Mononuclear cell (primary cell): ENCODE data around the gene IL18R1. TPM values are rescaled to one million over a fixed set of nuclear protein-coding genes. Genes with fewer than 3 reads are reported as not detected.
A peak's percentile ranks its signal among the peaks of the same experiment; 100 is the strongest.
"Not testable (repeated sequence)": the region's sequence is repeated elsewhere in the genome, so short reads cannot be mapped to it uniquely, and the experiment has no call there.

ENCODE experiments used
- H3K27me3 ChIP-seq: 2 replicates; pipeline ENCODE4 v1.6.0; 2011; ENCODE audit warnings: low read length, control low read depth; ENCODE audit not compliant: insufficient read depth
- H3K4me1 ChIP-seq: 2 replicates; pipeline ENCODE4 v1.5.1; 2011; ENCODE audit warnings: mild to moderate bottlenecking, low read length, control low read depth; ENCODE audit not compliant: insufficient read depth
- H3K4me3 ChIP-seq: 2 replicates; pipeline ENCODE4 v1.5.1; 2011; ENCODE audit warnings: mild to moderate bottlenecking, low read length, moderate library complexity
- H3K9me3 ChIP-seq: 2 replicates; pipeline ENCODE4 v1.5.1; 2011; ENCODE audit warnings: low read depth, mild to moderate bottlenecking, control low read depth, low read length
- total RNA-seq: library from RNA; depleted of rRNA; stranded (reverse); fragments of >200 nt; gene quantifications from one replicate; pipeline ENCODE4 v1.2.3, GENCODE V29; 2012

Gene IL18R1
- 6.5 TPM for total RNA-seq

- Histone ChIP-seq H3K9me3 (no peaks in the 10 kb centered on the region), H3K4me3 (peak within 1 kb of the TSS; percentile 67), H3K4me1 (peaks cover 28% of the 10 kb centered on the region), H3K27me3 (no peaks in the 10 kb centered on the region)
These were observed at the start of gene IL18R1 for GRCh38 chr2:102355526-102356380. Gene IL18R1 (plus strand): TSS chr2:102355796. CDS start chr2:102362661, 6,865 bp downstream.

DNA sequence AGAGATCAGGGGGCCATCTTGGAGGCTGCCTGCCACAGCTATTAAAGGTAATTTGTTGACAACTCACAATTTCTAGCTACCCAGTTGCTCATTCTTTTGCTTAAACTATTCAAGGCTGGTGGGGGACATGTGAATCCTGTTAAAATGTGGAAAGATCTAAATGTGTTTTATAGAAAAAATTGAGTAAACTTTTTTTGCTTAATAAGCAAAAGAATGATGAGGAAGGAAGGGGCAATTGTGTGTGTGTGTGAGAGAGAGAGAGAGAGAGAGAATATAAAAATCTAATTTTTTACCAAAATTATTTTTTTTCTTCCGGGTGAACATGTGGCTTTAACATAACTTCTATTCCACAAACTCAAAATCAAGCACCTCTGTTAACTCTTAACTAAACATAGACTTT lies 49.5 kb upstream of the IL18R1 start:
- H3K27me3 ChIP-seq: peaks cover 60% of the 10 kb centered on the region
- no peaks in the 10 kb centered on the region for H3K9me3 ChIP-seq
- no peak overlapping the region for H3K4me3 ChIP-seq
- H3K4me1 ChIP-seq: peaks cover 10% of the 10 kb centered on the region

GRCh38 chr2:102310964-102311640 lies 44.5 kb upstream of the IL18R1 start, which contains the start of gene IL1RL1:
Gene IL1RL1 (plus strand): TSS chr2:102311563. CDS start chr2:102338265, 26,702 bp downstream.
- Histone ChIP-seq H3K9me3 (no peaks in the 10 kb centered on the region), H3K27me3 (peaks cover 18% of the 10 kb centered on the region), H3K4me1 (peaks cover 5% of the 10 kb centered on the region), H3K4me3 (no peak within 1 kb of the TSS)

DNA sequence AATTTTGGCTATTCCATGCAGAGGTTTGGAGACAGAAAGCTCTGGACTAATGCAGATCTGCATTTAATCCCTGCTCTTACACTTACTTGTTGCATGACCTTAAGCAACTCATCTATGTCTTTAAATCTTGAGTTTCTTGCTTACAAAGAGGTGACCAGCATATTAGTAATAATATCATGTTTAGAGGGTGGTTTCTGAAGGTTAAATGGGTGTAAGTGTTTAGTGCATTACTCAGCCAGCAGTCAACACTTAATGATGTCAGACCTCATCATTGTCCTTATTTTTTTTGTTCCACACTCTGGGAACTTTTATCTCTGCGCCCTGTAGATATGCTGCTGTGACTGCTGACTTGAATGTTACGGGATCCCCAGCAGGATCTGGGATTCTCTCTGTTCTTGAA lies 42.6 kb upstream of the IL18R1 start:
- Histone ChIP-seq H3K4me1 (peaks cover 11% of the 10 kb centered on the region), H3K4me3 (no peak overlapping the region), H3K9me3 (no peaks in the 10 kb centered on the region), H3K27me3 (peaks cover 12% of the 10 kb centered on the region)

DNA sequence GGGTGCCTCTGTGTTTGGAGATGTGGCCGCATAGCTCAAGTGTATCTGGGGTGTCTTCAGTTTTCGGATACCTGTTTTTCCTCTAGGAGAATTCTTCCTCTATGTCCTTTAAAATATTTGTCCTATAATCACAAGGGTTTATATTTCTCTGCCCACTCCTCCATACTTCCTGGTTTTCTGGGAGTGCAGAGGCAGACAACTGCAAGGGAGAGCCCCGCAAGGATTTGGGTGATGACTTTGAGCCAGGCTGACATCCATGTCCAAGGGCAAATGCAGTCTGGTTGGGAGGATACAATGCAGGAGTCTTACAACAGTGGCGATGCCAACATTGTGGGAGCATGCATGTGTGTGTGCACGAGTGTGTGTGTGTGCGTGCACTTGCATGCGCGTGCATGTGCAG lies 42.1 kb upstream of the IL18R1 start:
- H3K27me3 ChIP-seq: peaks cover 10% of the 10 kb centered on the region
- peaks cover 12% of the 10 kb centered on the region for H3K4me1 ChIP-seq
- no peaks in the 10 kb centered on the region for H3K9me3 ChIP-seq
- no peak overlapping the region for H3K4me3 ChIP-seq

- peaks cover 12% of the 10 kb centered on the region for H3K4me1 ChIP-seq
- H3K27me3 ChIP-seq: peaks cover 10% of the 10 kb centered on the region
- H3K9me3 ChIP-seq: no peaks in the 10 kb centered on the region
- no peak overlapping the region for H3K4me3 ChIP-seq
These were observed 41.6 kb upstream of the IL18R1 start for GRCh38 chr2:102313950-102314349.

DNA sequence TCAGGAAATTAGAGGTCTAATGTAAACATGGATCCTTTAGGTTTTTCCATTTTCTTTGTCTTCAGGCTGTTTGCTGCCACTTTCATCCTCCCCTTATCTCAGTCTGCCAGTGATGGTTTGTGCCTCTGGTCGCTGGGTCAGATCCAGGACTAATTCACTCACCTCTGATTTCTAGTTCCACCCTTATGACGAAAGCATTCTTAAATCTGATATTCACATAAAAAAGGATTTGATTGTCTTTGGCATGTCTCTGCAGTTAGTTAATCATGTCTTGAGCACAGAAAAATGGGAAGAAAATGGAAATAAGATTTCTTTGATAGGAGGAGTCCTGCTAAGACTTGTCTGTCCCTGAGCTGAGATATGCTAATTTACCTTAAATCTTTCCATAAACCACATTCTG lies 39.7 kb upstream of the IL18R1 start:
- Histone ChIP-seq H3K9me3 (no peaks in the 10 kb centered on the region), H3K4me1 (peaks cover 8% of the 10 kb centered on the region), H3K4me3 (no peak overlapping the region), H3K27me3 (peaks cover 6% of the 10 kb centered on the region)

- Histone ChIP-seq H3K4me3 (no peak overlapping the region), H3K27me3 (peaks cover 3% of the 10 kb centered on the region), H3K4me1 (peaks cover 7% of the 10 kb centered on the region), H3K9me3 (no peaks in the 10 kb centered on the region)
These were observed 37.9 kb upstream of the IL18R1 start for GRCh38 chr2:102317715-102318114.

DNA sequence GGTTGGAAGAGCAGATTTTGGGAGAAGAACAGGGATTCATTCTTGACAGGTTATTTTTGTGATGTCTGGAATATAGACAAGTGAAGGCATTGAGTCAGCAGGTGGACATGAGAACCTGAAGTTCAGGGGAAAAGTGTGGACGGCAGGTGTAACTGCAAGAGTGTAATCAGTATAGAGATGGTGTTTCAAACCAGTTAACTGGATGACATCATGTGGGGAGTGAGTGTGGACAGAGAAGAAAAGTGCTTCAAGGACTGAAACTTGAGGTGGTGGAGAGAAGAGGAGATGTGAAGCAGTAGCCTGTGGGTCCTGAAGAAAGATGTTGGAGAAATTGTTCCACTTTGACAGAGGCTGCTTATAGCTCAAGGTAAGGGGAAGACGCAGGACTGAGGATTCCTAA lies 37.2 kb upstream of the IL18R1 start:
- Histone ChIP-seq H3K4me1 (peaks cover 7% of the 10 kb centered on the region), H3K9me3 (no peaks in the 10 kb centered on the region), H3K4me3 (no peak overlapping the region)

DNA sequence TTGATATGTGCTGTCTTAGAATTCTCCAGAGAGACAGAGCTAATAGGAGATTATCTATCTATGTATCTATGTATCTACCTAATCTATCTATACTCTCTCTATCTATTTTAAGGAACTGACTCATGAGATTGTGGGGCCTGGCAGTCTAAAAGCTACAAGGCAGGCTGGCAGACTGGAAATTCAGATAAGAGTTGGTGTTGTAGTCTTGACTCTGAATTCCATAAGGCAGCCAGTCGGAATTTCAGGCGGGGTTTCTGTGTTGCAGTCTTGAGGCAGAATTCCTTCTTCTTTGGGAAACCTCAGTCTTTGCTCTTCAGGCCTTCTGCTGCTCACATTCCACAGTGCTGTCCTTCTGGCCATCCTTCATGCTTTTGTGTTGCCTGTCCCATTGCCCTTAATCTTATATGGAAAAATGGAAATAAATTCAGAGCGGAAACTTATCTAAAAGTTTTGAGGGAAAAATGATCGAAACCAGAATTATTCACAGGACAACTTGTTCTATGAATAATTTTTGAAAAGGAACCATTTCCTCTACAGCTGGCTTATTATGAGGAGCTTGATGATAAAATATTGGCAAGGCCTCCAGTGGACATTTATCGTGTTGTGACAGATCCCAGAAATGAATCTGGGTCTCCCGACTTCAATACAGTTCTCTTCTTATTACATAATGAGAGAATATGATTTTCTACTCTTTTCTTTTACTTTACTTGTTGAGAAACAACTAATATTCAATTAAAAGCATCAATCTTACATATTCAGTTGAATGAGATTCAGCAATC lies 33.5 kb upstream of the IL18R1 start:
- peaks cover 7% of the 10 kb centered on the region for H3K4me1 ChIP-seq
- no peak overlapping the region for H3K4me3 ChIP-seq
- H3K9me3 ChIP-seq: no peaks in the 10 kb centered on the region
- H3K27me3 ChIP-seq: peaks cover 3% of the 10 kb centered on the region

More for the DNA sequence above, 37.2 kb upstream of the IL18R1 start:
- peaks cover 3% of the 10 kb centered on the region for H3K27me3 ChIP-seq

- not testable (repeated sequence) for H3K9me3 ChIP-seq, H3K27me3 ChIP-seq, H3K4me3 ChIP-seq, H3K4me1 ChIP-seq
These were observed 30.7 kb upstream of the IL18R1 start for GRCh38 chr2:102324914-102325313.

DNA sequence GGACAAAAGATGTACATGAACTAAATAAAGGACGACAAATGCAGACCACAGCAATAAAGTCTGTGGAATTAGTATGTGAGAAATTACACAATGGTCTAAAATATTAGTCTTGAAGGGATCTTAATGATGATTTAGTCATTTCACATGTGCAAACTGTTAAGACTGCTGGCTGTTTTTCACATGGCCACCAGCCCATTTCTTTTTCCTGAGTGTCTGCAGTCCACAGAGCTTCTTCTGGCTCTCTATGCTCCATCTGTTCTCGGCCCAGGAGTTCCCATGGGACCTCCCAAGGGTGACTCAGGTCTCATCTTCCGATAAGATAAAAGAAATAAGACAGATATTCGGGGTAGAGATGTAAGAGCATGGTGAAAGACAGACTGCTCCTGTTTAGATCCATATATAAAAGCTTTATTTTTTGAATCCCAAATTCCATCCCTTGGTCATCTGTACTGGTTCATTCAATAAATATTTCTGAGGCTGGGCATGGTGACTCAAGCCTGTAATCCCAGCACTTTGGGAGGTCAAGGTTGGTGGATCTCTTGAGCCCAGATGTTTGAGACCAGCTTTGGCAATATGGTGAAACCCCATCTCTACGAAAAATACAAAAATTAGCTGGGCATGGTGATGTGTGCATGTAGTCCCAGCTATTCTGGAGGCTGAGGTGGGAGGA lies 24.1 kb upstream of the IL18R1 start:
- no peaks in the 10 kb centered on the region for H3K4me1 ChIP-seq
- no peak overlapping the region for H3K4me3 ChIP-seq
- no peaks in the 10 kb centered on the region for H3K9me3 ChIP-seq
- peaks cover 4% of the 10 kb centered on the region for H3K27me3 ChIP-seq

GRCh38 chr2:102334486-102334885 lies 21.1 kb upstream of the IL18R1 start:
- H3K4me3 ChIP-seq: no peak overlapping the region
- H3K9me3 ChIP-seq: no peaks in the 10 kb centered on the region
- peaks cover 4% of the 10 kb centered on the region for H3K4me1 ChIP-seq
- H3K27me3 ChIP-seq: peaks cover 4% of the 10 kb centered on the region

DNA sequence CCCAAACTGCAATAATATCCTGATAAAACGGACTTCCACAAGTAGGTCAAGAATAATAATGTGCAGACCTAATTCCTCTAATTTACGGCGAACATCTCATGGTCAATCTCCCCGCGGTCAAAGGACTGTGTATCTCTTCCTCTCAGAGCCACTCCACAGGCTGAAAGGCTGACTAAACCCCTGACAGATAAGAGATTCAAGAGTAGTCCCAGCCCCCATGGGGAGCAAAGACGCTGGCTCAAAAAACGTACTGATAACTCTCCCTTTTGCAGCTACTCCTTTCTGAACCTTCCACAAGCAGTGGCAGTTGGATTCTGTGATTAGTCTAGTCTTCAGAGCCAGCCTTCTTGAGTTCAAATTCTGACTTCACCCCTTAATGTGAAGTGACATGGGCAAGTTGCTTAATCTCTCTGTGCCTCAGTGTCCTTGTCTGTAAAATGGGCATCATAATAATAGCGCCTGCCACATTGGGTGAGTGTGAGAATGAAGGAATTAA lies 19.7 kb upstream of the IL18R1 start:
- peaks cover 4% of the 10 kb centered on the region for H3K4me1 ChIP-seq
- H3K4me3 ChIP-seq: no peak overlapping the region
- no peaks in the 10 kb centered on the region for H3K9me3 ChIP-seq
- peaks cover 4% of the 10 kb centered on the region for H3K27me3 ChIP-seq
